HepG2 (cell line): Measurements from ENCODE around the gene DDRGK1. TPM values are rescaled to one million over a fixed set of nuclear protein-coding genes. Genes with fewer than 3 reads are reported as not detected.

Source experiments
- ATF5 ChIP-seq: sonication (generic); formaldehyde crosslinking; IDR thresholded peaks from 2 replicates; pipeline ENCODE4 v1.4.0; 2020; ENCODE audit warnings: mild to moderate bottlenecking, low read depth, missing genetic modification reagents
- ATF7 ChIP-seq, 2 experiments: fragments of 450-650 bp in 1 of 2; sonication (generic) in 1 of 2; formaldehyde crosslinking in 1 of 2; IDR thresholded peaks; 2 replicates each; pipeline versions ENCODE4 v1.4.0 to v1.6.1; 2016 to 2020; ENCODE audit warnings: antibody characterized with exemption in 1 of 2, mild to moderate bottlenecking in 1 of 2, missing genetic modification reagents in 1 of 2
- GTF3A ChIP-seq: sonication (generic); formaldehyde crosslinking; conservative IDR thresholded peaks from 2 replicates; pipeline ENCODE4 v1.4.0; 2020; ENCODE audit warnings: mild to moderate bottlenecking, missing genetic modification reagents
- KLF6 ChIP-seq: IDR thresholded peaks from 2 replicates; pipeline ENCODE4 v1.8.0; 2016; ENCODE audit warnings: missing biosample characterization, missing genetic modification reagents
- MTERF4 ChIP-seq: sonication (generic); formaldehyde crosslinking; IDR thresholded peaks from 2 replicates; pipeline ENCODE4 v1.8.0; 2023; ENCODE audit warnings: mild to moderate bottlenecking, missing genetic modification reagents
- NCOR1 ChIP-seq: fragments of 200-600 bp; sonication (generic); IDR thresholded peaks from 2 replicates; pipeline ENCODE4 v1.7.0; 2017; ENCODE audit warnings: antibody characterized with exemption, low read length, borderline replicate concordance
- PBX2 ChIP-seq: IDR thresholded peaks from 2 replicates; pipeline ENCODE4 v1.6.1; 2016; ENCODE audit warnings: control low read depth
- PLRG1 ChIP-seq: fragments of 450-650 bp; conservative IDR thresholded peaks from 2 replicates; pipeline ENCODE4 v1.6.1; 2016
- SP1 ChIP-seq, 2 experiments: fragments of 450-650 bp in 1 of 2; sonication (generic) in 1 of 2; formaldehyde crosslinking in 1 of 2; IDR thresholded peaks; 2 replicates each; pipeline versions ENCODE4 v1.4.0 to v1.6.1; 2016 to 2020; ENCODE audit warnings: missing genetic modification reagents in 1 of 2
- SP2 ChIP-seq: sonication (generic); formaldehyde crosslinking; IDR thresholded peaks from 2 replicates; pipeline ENCODE4 v1.5.1; 2020; ENCODE audit warnings: mild to moderate bottlenecking, missing genetic modification reagents
- YEATS4 ChIP-seq: sonication (generic); formaldehyde crosslinking; IDR thresholded peaks from 2 replicates; pipeline ENCODE4 v1.4.0; 2020; ENCODE audit warnings: missing genetic modification reagents, borderline replicate concordance
- ZBTB21 ChIP-seq: sonication (generic); formaldehyde crosslinking; IDR thresholded peaks from 2 replicates; pipeline ENCODE4 v1.4.0; 2020; ENCODE audit warnings: missing genetic modification reagents
- ZBTB40 ChIP-seq, 2 experiments: fragments of 450-650 bp in 1 of 2; sonication (generic) in 1 of 2; formaldehyde crosslinking in 1 of 2; IDR thresholded peaks; 2 replicates each; pipeline versions ENCODE4 v1.6.1 to v1.8.0; 2016 to 2022; ENCODE audit warnings: antibody characterized with exemption in 1 of 2, mild to moderate bottlenecking in 1 of 2, missing genetic modification reagents in 1 of 2
- ZFP36L1 ChIP-seq: sonication (generic); formaldehyde crosslinking; IDR thresholded peaks from 2 replicates; pipeline ENCODE4 v1.8.0; 2022; ENCODE audit warnings: mild to moderate bottlenecking, missing genetic modification reagents, moderate library complexity
- ZNF224 ChIP-seq: sonication (generic); formaldehyde crosslinking; IDR thresholded peaks from 2 replicates; pipeline ENCODE4 v1.5.0; 2020; ENCODE audit warnings: mild to moderate bottlenecking, missing genetic modification reagents
- ZNF414 ChIP-seq: sonication (generic); formaldehyde crosslinking; IDR thresholded peaks from 2 replicates; pipeline ENCODE4 v1.5.0; 2020; ENCODE audit warnings: missing genetic modification reagents
- ZNF567 ChIP-seq: sonication (generic); formaldehyde crosslinking; IDR thresholded peaks from 2 replicates; pipeline ENCODE4 v1.8.1; 2023; ENCODE audit warnings: mild to moderate bottlenecking, missing genetic modification reagents, borderline replicate concordance
- ZNF737 ChIP-seq: sonication (generic); formaldehyde crosslinking; IDR thresholded peaks from 2 replicates; pipeline ENCODE4 v1.5.0; 2020; ENCODE audit warnings: missing genetic modification reagents, mild to moderate bottlenecking, borderline replicate concordance
- polyA plus RNA-seq, 8 experiments: library from polyadenylated mRNA; depleted of rRNA in 3 of 8; stranded (reverse) in 7 of 8; unstranded in 1 of 8; fragments of >200 nt; fragmentation: Illumina TruSeq in 4 of 8; extraction: Trizol in 4 of 8; gene quantifications; 2 replicates each; pipeline versions ENCODE4 v1.2.1 to v1.2.3, GENCODE V29; 2011 to 2016; ENCODE audit warnings: low read depth in 4 of 8, missing spikeins in 1 of 8, mixed read lengths in 1 of 8; ENCODE audit not compliant: insufficient read depth in 1 of 8
- total RNA-seq, 5 experiments: library from RNA; depleted of rRNA; stranded (reverse); fragments of >200 nt; fragmentation: Illumina TruSeq; extraction: Trizol; gene quantifications; 2 replicates each; pipeline ENCODE4 v1.2.3, GENCODE V29; 2016; ENCODE audit warnings: low read depth in 1 of 5

Gene DDRGK1
- total and polyA plus RNA-seq, 2 of the 13 experiments (the other 11 are each of a cell fraction or from before 2014, with no cell fraction given) = 96.7 to 149 TPM

- TF ChIP-seq ZBTB40 (IDR thresholded peaks at IDR 0.05) = no peak
- no peak for TF ChIP-seq ZBTB40 (CRISPR knock-in tag; IDR thresholded peaks at IDR 0.05)
- TF ChIP-seq SP1 (IDR thresholded peaks at IDR 0.05) = no peak
- no peak for TF ChIP-seq SP1 (CRISPR knock-in tag; IDR thresholded peaks at IDR 0.05)
- no peak for TF ChIP-seq PLRG1
- TF ChIP-seq KLF6 (CRISPR knock-in tag) = no peak
- no peak for TF ChIP-seq MTERF4
- TF ChIP-seq PBX2 = no peak
- no peak for TF ChIP-seq GTF3A (CRISPR knock-in tag)
- no peak for TF ChIP-seq YEATS4 (CRISPR knock-in tag)
- TF ChIP-seq SP2 (CRISPR knock-in tag) = 0 out of 2 replicates have a peak, but pooled peaks have one; percentile 18
- no peak for TF ChIP-seq ZBTB21 (CRISPR knock-in tag)
- TF ChIP-seq ZNF737 (CRISPR knock-in tag) = 0 out of 2 replicates have a peak, but pooled peaks have one; percentile 42
- 0 out of 2 replicates have a peak, but pooled peaks have one; percentile 49 for TF ChIP-seq ZNF567 (CRISPR knock-in tag)
- TF ChIP-seq ATF5 (CRISPR knock-in tag) = no peak
- TF ChIP-seq NCOR1 = no peak
- no peak for TF ChIP-seq ZFP36L1 (CRISPR knock-in tag)
- no peak for TF ChIP-seq ZNF414 (CRISPR knock-in tag)
- no peak for TF ChIP-seq ZNF224 (CRISPR knock-in tag)
- no peak for TF ChIP-seq ATF7 (IDR thresholded peaks at IDR 0.05)
- no peak for TF ChIP-seq ATF7 (CRISPR knock-in tag; IDR thresholded peaks at IDR 0.05)
Observed at GRCh38 chr20:3210346-3210745, 5.9 kb upstream of the DDRGK1 start (continued).
